ENCODE data around the gene POP4. TPM values are rescaled to one million over a fixed set of nuclear protein-coding genes. Genes with fewer than 3 reads are reported as not detected.

POP4 gene
- total and polyA plus RNA-seq, 9 of the 15 experiments (the other 6 are each of a cell fraction or from before 2014, with no cell fraction given) = 42.1 to 128 (median 99.0) TPM

- CTCF ChIA-PET (ENCODE audit: low intra/inter-chr PET ratio) = interaction anchor here (2.0 to 4.3 kb wide), 2 partner anchors 82 to 107 kb away, joined by 10 to 40 read pairs; no protein-coding TSS in a partner anchor
- Histone ChIP-seq H3K4me2 (ENCODE audit: insufficient read depth, low read length) (no peak overlapping the region), H3K36me3 (ENCODE audit: control insufficient read depth, insufficient read depth, low read length) (peaks cover 58% of the 10 kb centered on the region), H3K4me1 (replicated peaks in 1 of 2; ENCODE audit: control insufficient read depth in 2 of 2, insufficient read depth in 2 of 2, low read length in 2 of 2) (peaks cover 3 to 10% of the 10 kb centered on the region in 2 experiments; a peak in 3 of 5 replicates), H3K79me2 (ENCODE audit: control insufficient read depth, insufficient read depth, low read length) (peaks cover 25% of the 10 kb centered on the region), H3K27me3 (ENCODE audit: control insufficient read depth in 2 of 2, insufficient read depth in 2 of 2, low read length in 2 of 2) (no peaks in the 10 kb centered on the region), H4K20me1 (replicated peaks; ENCODE audit: control insufficient read depth, insufficient read depth, low read length) (0 out of 2 replicates have a peak, but pooled peaks cover 3% of the 10 kb centered on the region), H3K27ac (ENCODE audit: extremely low read depth, low read depth, low read length) (no peak overlapping the region), H2AFZ (ENCODE audit: low read depth, low read length) (no peak overlapping the region), H3K9me3 (replicated peaks; ENCODE audit: control insufficient read depth, insufficient read depth, low read depth, low read length) (no peaks in the 10 kb centered on the region), H3K9me1 (ENCODE audit: control insufficient read depth, insufficient read depth, low read length) (peaks cover 4% of the 10 kb centered on the region), H3K4me3 (no peak overlapping the region), H3K9ac (ENCODE audit: insufficient read depth in 1 of 2, low read depth in 2 of 2, low read length in 2 of 2) (no peak overlapping the region)
- ATAC-seq (no peak), DNase-seq (ENCODE audit: extremely low read depth in 1 of 4, low spot score in 3 of 4) (no peak), FAIRE-seq (no peak)
- intact Hi-C loops (cut with micrococcal nuclease) = loop anchor here (1.0 kb wide), 3 partner anchors 56 to 107 kb away; partner anchors contain the start of gene PLEKHF1
- TF ChIP-seq ZSCAN32 (CRISPR knock-in tag; IDR thresholded peaks at IDR 0.05) = no peak
- no peak for TF ChIP-seq NFYB (IDR thresholded peaks at IDR 0.05; ENCODE audit: extremely low read depth, insufficient read length)
- TF ChIP-seq ZNF124 (CRISPR knock-in tag; IDR thresholded peaks at IDR 0.05) = no peak
- TF ChIP-seq TCF7L2 (IDR thresholded peaks at IDR 0.05; ENCODE audit: low read depth, low read length) = no peak
- in situ Hi-C loops (cut with MboI) = loop anchor here (5.0 kb wide), 1 partner anchor 83 kb away; no protein-coding TSS in a partner anchor
- 88% methylated on average over 11 of the region's 11 CpGs for WGBS (ENCODE audit: insufficient coverage, low coverage, missing lambda C conversion rate)
- no TSS peak for BruUV-seq (replicated peaks)
- POLR2A ChIA-PET = interaction anchor here (0.6 to 1.6 kb wide), 3 partner anchors 9 to 119 kb away, joined by 3 to 5 read pairs (median 3); no protein-coding TSS in a partner anchor
These were observed 3.6 kb downstream of the POP4 start for GRCh38 chr19:29609636-29610035.

DNA sequence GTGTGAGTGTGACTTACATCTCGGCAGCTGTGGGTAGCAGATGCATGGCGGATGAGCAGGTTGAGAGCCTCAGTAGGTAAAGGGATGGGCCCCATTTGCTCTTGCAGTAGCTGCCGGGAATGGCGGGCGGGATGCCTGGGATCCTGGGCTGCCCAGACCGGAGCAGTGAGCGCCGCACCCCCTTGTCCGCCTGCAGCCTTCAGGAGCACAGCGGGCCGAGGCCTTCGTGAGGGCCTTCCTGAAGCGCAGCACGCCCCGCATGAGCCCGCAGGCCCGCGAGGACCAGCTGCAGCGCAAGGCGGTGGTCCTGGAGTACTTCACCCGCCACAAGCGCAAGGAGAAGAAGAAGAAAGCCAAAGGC is 4.1 kb downstream of the POP4 start:
- no peak for ATAC-seq
- DNase-seq (ENCODE audit: extremely low read depth in 1 of 4, low spot score in 3 of 4) = no peak
- POLR2A ChIA-PET = interaction anchor here (0.6 to 1.6 kb wide), 4 partner anchors 8 to 132 kb away, joined by 3 to 5 read pairs (median 3); no protein-coding TSS in a partner anchor
- Histone ChIP-seq H3K36me3 (ENCODE audit: control insufficient read depth, insufficient read depth, low read length) (peaks cover 62% of the 10 kb centered on the region), H3K79me2 (ENCODE audit: control insufficient read depth, insufficient read depth, low read length) (peaks cover 22% of the 10 kb centered on the region), H3K9ac (ENCODE audit: insufficient read depth in 1 of 2, low read depth in 2 of 2, low read length in 2 of 2) (peak overlapping the region in 1 of 2 experiments; percentile 54; a peak in 1 of 4 replicates), H3K4me3 (no peak overlapping the region), H3K27ac (ENCODE audit: extremely low read depth, low read depth, low read length) (no peak overlapping the region), H3K4me1 (replicated peaks in 1 of 2; ENCODE audit: control insufficient read depth in 2 of 2, insufficient read depth in 2 of 2, low read length in 2 of 2) (peaks cover 0 to 10% of the 10 kb centered on the region in 2 experiments; a peak in 2 of 5 replicates), H2AFZ (ENCODE audit: low read depth, low read length) (no peak overlapping the region), H3K9me1 (ENCODE audit: control insufficient read depth, insufficient read depth, low read length) (peaks cover 4% of the 10 kb centered on the region), H4K20me1 (replicated peaks; ENCODE audit: control insufficient read depth, insufficient read depth, low read length) (0 out of 2 replicates have a peak, but pooled peaks cover 3% of the 10 kb centered on the region), H3K27me3 (ENCODE audit: control insufficient read depth in 2 of 2, insufficient read depth in 2 of 2, low read length in 2 of 2) (no peaks in the 10 kb centered on the region), H3K4me2 (ENCODE audit: insufficient read depth, low read length) (no peak overlapping the region), H3K9me3 (replicated peaks; ENCODE audit: control insufficient read depth, insufficient read depth, low read depth, low read length) (no peaks in the 10 kb centered on the region)
- CTCF ChIA-PET (ENCODE audit: low intra/inter-chr PET ratio) = interaction anchor here (2.0 to 4.3 kb wide), 2 partner anchors 81 to 106 kb away, joined by 10 to 40 read pairs; no protein-coding TSS in a partner anchor
- 54% methylated on average over 6 of the region's 22 CpGs for WGBS (ENCODE audit: insufficient coverage, low coverage, missing lambda C conversion rate)
- no TSS peak for BruUV-seq (replicated peaks)
- in situ Hi-C loops (cut with MboI) = no loop called here
- FAIRE-seq = no peak
- intact Hi-C loops (cut with micrococcal nuclease) = loop anchor here (1.0 kb wide), 3 partner anchors 55 to 106 kb away; partner anchors contain the start of gene PLEKHF1
- TF ChIP-seq ZNF699 (CRISPR knock-in tag; IDR thresholded peaks at IDR 0.05; ENCODE audit: insufficient replicate concordance) (no peak), SMARCA4 (IDR thresholded peaks at IDR 0.05) (no peak), ZNF384 (IDR thresholded peaks at IDR 0.05; ENCODE audit: low read depth, low read length) (no peak), ZKSCAN1 (IDR thresholded peaks at IDR 0.05; ENCODE audit: low read depth, low read length) (0 out of 2 replicates have a peak, but pooled peaks have one; percentile 2), ZFPM2 (CRISPR knock-in tag; IDR thresholded peaks at IDR 0.05) (no peak), E2F5 (CRISPR knock-in tag; IDR thresholded peaks at IDR 0.05) (no peak)

Measured in K562 (cell line).